Retinal pigment epithelial cell (primary cell): Measurements from ENCODE around the gene IL22RA1.

Experiments
- DNase-seq: peaks from one replicate; pipeline ENCODE4 v3.0.0-alpha.2; 2010; ENCODE audit warnings: low read depth
- H3K4me3 ChIP-seq: 2 replicates; pipeline ENCODE4 v1.5.1; 2011; ENCODE audit warnings: mild to moderate bottlenecking, low read length, control low read depth, moderate library complexity
- TF ChIP-seq, protein P1 (sequence below): conservative IDR thresholded peaks from 2 replicates; pipeline ENCODE4 v1.5.1; 2011; ENCODE audit warnings: low read depth, low read length, control low read depth, inconsistent platforms

IL22RA1 gene

DNA sequence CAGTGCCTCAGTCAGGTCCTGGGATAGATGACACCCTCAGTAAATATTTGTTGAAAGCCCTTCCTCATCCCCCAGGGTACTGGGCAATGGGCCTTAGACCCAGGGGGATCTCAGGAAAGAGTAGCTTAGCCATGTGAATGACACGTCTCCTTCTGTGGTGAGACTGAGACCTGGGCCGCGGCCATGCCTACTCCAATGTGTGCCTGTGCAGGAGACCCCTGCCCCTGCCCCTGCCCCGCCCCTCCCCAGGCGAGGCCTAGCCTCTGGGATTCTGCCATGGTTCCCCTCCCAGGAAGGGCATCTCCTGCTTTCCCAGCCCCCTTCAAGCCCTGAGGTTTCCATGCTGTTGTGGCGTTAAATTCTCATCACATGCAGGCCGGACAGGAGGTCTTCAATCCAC is 38.1 kb downstream of the IL22RA1 start:
- no peak overlapping the region for H3K4me3 ChIP-seq
- TF ChIP-seq, protein P1, sequence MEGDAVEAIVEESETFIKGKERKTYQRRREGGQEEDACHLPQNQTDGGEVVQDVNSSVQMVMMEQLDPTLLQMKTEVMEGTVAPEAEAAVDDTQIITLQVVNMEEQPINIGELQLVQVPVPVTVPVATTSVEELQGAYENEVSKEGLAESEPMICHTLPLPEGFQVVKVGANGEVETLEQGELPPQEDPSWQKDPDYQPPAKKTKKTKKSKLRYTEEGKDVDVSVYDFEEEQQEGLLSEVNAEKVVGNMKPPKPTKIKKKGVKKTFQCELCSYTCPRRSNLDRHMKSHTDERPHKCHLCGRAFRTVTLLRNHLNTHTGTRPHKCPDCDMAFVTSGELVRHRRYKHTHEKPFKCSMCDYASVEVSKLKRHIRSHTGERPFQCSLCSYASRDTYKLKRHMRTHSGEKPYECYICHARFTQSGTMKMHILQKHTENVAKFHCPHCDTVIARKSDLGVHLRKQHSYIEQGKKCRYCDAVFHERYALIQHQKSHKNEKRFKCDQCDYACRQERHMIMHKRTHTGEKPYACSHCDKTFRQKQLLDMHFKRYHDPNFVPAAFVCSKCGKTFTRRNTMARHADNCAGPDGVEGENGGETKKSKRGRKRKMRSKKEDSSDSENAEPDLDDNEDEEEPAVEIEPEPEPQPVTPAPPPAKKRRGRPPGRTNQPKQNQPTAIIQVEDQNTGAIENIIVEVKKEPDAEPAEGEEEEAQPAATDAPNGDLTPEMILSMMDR, result no peak
- no peak for DNase-seq

DNA sequence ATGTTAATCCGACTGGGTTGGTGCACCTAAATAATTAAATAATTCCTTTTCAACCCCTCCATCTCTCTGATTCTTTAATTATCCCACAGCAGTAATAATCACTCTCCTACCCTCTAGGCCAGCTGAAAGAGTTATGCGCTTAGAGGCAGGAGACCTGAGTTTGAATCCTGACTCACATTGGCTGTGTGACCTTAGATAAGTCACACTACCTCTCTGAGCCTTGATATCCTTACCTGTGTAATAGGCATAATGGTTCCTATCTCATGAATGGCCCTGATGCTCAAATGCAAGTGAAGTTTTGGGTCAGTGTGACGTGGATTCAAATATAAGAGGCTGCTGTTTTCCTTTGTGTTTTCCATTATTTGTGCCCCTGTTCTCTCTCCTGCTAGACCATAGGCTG is 39.1 kb downstream of the IL22RA1 start:
- H3K4me3 ChIP-seq, result no peak overlapping the region
- TF ChIP-seq, protein P1, result no peak
- no peak for DNase-seq

- DNase-seq, result no peak
- no peak overlapping the region for H3K4me3 ChIP-seq
- TF ChIP-seq, protein P1, result no peak
Observed at GRCh38 chr1:24103408-24103807, 39.5 kb downstream of the IL22RA1 start.

- TF ChIP-seq, protein P1, result no peak
- no peak for DNase-seq
- H3K4me3 ChIP-seq, result no peak overlapping the region
Observed at GRCh38 chr1:24102961-24103360, 40.0 kb downstream of the IL22RA1 start.

DNA sequence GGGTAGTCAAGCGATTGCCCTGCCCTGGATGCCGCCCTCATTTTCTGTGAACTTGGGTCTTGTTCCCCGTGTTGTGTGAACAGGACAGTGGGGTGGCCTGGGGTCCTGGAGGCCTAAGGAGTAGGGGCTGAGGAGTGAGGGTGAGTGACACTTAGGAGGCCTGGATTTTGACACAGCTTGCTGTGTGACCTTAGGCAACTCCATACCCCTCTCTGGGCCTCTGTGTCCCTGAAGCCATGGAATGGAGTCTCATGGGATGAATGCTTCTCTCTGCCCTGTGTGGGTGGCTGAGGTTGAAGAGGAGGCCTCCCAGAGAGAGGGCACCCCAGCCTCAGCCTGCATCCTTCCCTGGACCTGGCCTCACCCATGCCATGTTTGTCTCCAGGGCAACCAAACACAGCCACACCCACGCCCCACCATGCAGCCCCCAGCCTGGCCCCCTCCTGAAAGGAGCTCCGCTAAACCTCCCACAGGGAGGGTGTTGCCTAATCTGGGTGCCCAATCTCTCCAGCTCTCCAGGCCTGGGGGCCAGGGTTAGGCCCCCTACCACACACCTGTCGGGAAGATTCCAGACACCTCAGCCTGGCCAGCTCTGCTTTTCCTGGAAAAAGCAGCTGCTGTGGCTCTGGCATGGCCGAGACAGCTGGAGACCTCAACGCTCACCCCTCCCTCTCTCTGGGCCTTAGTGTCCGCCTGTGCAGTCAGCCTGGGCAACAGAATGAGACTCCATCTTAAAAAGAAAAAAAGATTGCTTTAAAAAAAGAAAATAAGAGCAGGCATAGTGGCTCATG is 40.9 kb downstream of the IL22RA1 start:
- TF ChIP-seq, protein P1, result no peak
- H3K4me3 ChIP-seq, result no peak overlapping the region
- no peak for DNase-seq

- no peak for DNase-seq
Observed at GRCh38 chr1:24100945-24101737, 41.8 kb downstream of the IL22RA1 start.

More at GRCh38 chr1:24100945-24101737, 41.8 kb downstream of the IL22RA1 start:
- TF ChIP-seq, protein P1, result no peak
- H3K4me3 ChIP-seq, result no peak overlapping the region
